Body of pancreas (tissue), 4 donors: ENCODE measurements around the gene RPN2. TPM values are rescaled to one million over a fixed set of nuclear protein-coding genes. Genes with fewer than 3 reads are reported as not detected.

Source experiments
- ATAC-seq: fragments of 150-250 bp; one replicate; pipeline ENCODE4 v1.9.1; 2016
- DNase-seq, 4 donors: peaks; one replicate each; pipeline ENCODE4 v3.0.0-alpha.2; 2019
- H3K27ac ChIP-seq, 4 donors: fragments of 200-600 bp; sonication (generic); 1 replicate in 3 of 4; 2 replicates in 1 of 4; pipeline versions ENCODE4 v1.5.1 to v1.6.1; 2016 to 2019; ENCODE audit warnings: mild to moderate bottlenecking in 1 of 4, mixed read lengths in 1 of 4, moderate library complexity in 1 of 4
- H3K27me3 ChIP-seq, 2 donors: fragments of 200-600 bp; sonication (generic); one replicate each; pipeline ENCODE4 v1.6.0; 2016; ENCODE audit warnings: mild to moderate bottlenecking in 1 of 2
- H3K36me3 ChIP-seq, 2 donors: fragments of 200-600 bp; sonication (generic); replicated peaks in 1 of 2; 2 replicates each; pipeline ENCODE4 v1.5.1; 2016; ENCODE audit warnings: low read depth in 2 of 2; ENCODE audit not compliant: insufficient read depth in 1 of 2
- H3K4me1 ChIP-seq: fragments of 200-600 bp; sonication (generic); one replicate; pipeline ENCODE4 v1.6.0; 2016
- H3K4me3 ChIP-seq, 2 donors: fragments of 200-600 bp; sonication (generic); 1 replicate in 1 of 2; 2 replicates in 1 of 2; pipeline ENCODE4 v1.5.1; 2016 to 2019
- H3K9me3 ChIP-seq, 3 donors: fragments of 200-600 bp; sonication (generic); 1 replicate in 2 of 3; 2 replicates in 1 of 3; pipeline ENCODE4 v1.5.1; 2016
- POLR2A ChIP-seq, 3 donors: fragments of 450-650 bp; IDR thresholded peaks; one replicate each; pipeline ENCODE4 v1.6.1; 2016; ENCODE audit warnings: antibody characterized with exemption in 3 of 3, mild to moderate bottlenecking in 2 of 3
- WGBS, 2 donors: methylation state at CpG; one replicate each; pipeline ENCODE4 v1.1.5; 2017; 5-methylcytosine and 5-hydroxymethylcytosine counted together
- intact Hi-C: fragments of 100-400 bp; cut with DNase I; formaldehyde crosslinking; loops from one replicate; pipeline ENCODE4 v1.15.1; 2023
- total RNA-seq, 2 donors: library from RNA; depleted of rRNA; stranded (reverse); fragments of >200 nt; gene quantifications; one replicate each; pipeline ENCODE4 v1.1.0, GENCODE V29; 2016
- TF ChIP-seq, protein P1 (sequence below), 7 experiments: fragments of 450-650 bp in 4 of 7; fragments of 200-600 bp in 3 of 7; sonication (generic) in 3 of 7; IDR thresholded peaks; one replicate each; pipeline ENCODE4 v1.5.1; 2016 to 2019; ENCODE audit warnings: antibody characterized with exemption in 7 of 7

The RPN2 gene
- total RNA-seq, 2 donors from 2014 or later = 70.0 to 111 TPM

DNA sequence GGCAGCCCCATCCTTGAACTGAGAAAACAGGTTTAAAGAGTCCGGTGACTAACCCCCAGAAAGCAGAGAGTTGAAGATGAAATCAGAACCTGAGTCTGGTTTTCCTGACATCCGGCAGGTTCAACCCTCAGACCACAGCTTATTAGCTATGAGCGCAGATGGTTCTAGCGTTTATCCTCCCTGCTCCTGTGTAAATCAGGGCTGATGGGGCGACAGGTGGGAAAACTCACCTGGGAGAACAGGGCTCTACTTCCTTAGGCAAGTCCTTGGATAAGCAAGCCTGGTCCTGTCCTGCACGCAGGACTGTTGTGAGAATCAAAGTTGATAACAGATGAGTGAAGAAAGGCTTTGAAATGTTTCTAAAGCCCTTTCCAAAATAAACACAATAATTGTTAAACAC lies 51.1 kb downstream of the RPN2 start:
- ATAC-seq = no peak
- 84 to 91% methylated on average over 6 of the region's 6 CpGs for WGBS, 2 donors
- intact Hi-C loops = no loop called here

DNA sequence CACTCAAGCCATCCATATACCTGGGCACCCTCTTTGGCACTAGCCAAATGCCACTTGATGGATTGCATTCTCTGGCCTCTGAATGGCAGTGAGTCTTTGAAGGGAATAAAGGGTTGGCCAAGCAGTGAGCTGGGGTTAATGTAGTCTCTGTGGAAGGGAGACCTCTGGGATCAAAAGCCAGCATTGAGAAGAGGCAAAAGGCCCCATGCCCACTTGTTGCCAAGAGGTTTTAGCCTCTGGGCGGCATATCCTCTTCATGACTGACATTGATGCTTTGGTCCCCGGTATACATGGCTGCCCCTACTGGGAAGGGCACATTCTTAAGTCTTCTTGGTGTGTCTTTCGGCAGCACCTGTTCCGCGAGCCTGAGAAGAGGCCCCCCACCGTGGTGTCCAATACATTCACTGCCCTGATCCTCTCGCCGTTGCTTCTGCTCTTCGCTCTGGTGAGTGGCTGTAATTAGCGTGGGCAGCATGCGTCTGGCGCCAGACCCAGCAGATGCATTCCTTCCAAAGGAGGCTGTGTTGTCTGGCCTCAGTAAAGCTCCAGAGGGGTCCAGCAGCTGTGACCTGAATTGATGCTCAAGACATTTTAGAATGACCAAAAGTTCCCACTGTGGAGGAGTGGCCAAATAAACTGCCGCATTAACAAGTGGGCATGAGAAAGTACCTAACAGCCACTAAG lies 53.0 kb downstream of the RPN2 start:
- intact Hi-C loops = no loop called here
- peak in 1 of 4 donors; percentile 8 for DNase-seq
- Histone ChIP-seq H3K9me3 (no peaks in the 10 kb centered on the region), H3K4me3 (no peak overlapping the region), H3K4me1 (no peaks in the 10 kb centered on the region), H3K36me3 (peaks cover 36 to 76% of the 10 kb centered on the region in 2 donors), H3K27ac (no peak overlapping the region), H3K27me3 (no peaks in the 10 kb centered on the region)
- WGBS, 2 donors = 93 to 95% methylated on average over 12 to 13 of the region's 13 CpGs
- ATAC-seq = peak; percentile 21
- TF ChIP-seq POLR2A (IDR thresholded peaks at IDR 0.05) = no peak
- TF ChIP-seq, protein P1, sequence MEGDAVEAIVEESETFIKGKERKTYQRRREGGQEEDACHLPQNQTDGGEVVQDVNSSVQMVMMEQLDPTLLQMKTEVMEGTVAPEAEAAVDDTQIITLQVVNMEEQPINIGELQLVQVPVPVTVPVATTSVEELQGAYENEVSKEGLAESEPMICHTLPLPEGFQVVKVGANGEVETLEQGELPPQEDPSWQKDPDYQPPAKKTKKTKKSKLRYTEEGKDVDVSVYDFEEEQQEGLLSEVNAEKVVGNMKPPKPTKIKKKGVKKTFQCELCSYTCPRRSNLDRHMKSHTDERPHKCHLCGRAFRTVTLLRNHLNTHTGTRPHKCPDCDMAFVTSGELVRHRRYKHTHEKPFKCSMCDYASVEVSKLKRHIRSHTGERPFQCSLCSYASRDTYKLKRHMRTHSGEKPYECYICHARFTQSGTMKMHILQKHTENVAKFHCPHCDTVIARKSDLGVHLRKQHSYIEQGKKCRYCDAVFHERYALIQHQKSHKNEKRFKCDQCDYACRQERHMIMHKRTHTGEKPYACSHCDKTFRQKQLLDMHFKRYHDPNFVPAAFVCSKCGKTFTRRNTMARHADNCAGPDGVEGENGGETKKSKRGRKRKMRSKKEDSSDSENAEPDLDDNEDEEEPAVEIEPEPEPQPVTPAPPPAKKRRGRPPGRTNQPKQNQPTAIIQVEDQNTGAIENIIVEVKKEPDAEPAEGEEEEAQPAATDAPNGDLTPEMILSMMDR (IDR thresholded peaks at IDR 0.05) = no peak

More for the DNA sequence above, 51.1 kb downstream of the RPN2 start:
- peak in 1 of 4 donors; percentile 2 for DNase-seq
- Histone ChIP-seq H3K27me3 (no peaks in the 10 kb centered on the region), H3K27ac (no peak overlapping the region), H3K9me3 (no peaks in the 10 kb centered on the region), H3K4me3 (no peak overlapping the region), H3K36me3 (peaks cover 41 to 76% of the 10 kb centered on the region in 2 donors), H3K4me1 (no peaks in the 10 kb centered on the region)
- TF ChIP-seq, protein P1 (IDR thresholded peaks at IDR 0.05) = no peak
- TF ChIP-seq POLR2A (IDR thresholded peaks at IDR 0.05) = no peak

DNA sequence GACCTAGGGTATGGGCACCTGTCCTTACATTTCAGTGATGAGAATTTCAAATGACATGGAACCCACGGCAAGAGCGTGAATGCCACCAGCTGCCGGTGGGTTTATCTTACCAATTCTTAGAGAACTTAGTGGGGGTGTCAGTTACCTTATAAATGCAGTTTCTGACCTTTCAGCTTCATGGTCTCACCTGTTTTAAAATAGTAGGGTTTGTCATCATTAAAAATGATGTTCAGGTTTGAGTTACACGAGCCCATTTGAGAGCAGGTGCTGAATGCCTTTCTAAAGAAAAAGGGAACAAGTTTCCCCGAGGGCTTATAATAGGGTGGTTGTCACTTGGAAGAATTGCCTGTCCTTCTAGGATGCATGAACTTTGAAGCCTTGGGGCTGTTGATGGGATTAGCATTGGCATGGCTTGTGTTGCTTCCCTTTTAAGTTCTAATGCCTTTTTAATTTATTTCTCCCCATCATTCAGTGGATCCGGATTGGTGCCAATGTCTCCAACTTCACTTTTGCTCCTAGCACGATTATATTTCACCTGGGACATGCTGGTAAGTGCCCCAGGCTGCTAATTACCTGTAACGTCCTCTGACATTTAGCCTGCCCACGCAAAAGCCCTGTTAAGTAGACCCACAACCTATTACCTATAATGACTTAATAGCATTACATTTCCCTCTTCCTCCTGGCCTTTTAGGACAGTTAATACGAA lies 54.6 kb downstream of the RPN2 start:
- Histone ChIP-seq H3K36me3 (peaks cover 33 to 75% of the 10 kb centered on the region in 2 donors), H3K27me3 (no peaks in the 10 kb centered on the region), H3K9me3 (no peaks in the 10 kb centered on the region), H3K4me1 (peaks cover 1% of the 10 kb centered on the region), H3K27ac (no peak overlapping the region), H3K4me3 (no peak overlapping the region)
- 72 to 73% methylated on average over 10 of the region's 10 CpGs for WGBS, 2 donors
- intact Hi-C loops = no loop called here
- DNase-seq = peak in 1 of 4 donors; percentile 1
- ATAC-seq = no peak
- TF ChIP-seq POLR2A (IDR thresholded peaks at IDR 0.05) = no peak
- TF ChIP-seq, protein P1 (IDR thresholded peaks at IDR 0.05) = no peak

DNA sequence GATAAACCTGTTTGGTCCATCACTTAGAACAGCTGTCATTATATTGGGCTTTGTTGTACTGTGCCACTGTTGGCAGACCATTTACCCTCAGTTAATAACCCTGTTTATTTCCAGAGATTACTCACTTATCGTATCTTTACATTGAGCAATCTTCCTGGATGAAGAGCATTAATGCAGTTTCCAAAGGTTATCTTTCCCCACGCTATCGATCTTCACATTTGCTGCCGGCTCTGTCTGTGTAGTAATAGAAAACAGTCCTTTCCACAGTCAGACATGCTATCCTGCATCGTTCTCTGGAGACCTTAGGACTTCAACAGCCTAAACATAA lies 55.1 kb downstream of the RPN2 start:
- H3K9me3 ChIP-seq = no peaks in the 10 kb centered on the region
- H3K36me3 ChIP-seq = peaks cover 28 to 71% of the 10 kb centered on the region in 2 donors
- H3K4me1 ChIP-seq = peaks cover 5% of the 10 kb centered on the region
- ATAC-seq (no peak), DNase-seq (no peak)
- no peak overlapping the region for H3K27ac ChIP-seq
- intact Hi-C loops = no loop called here
- no peaks in the 10 kb centered on the region for H3K27me3 ChIP-seq
- 78 to 89% methylated on average over 5 of the region's 5 CpGs for WGBS, 2 donors
- no peak overlapping the region for H3K4me3 ChIP-seq
- TF ChIP-seq POLR2A (IDR thresholded peaks at IDR 0.05) = no peak
- TF ChIP-seq, protein P1 (IDR thresholded peaks at IDR 0.05) = no peak
